ENCODE results near the gene SUPT5H.

Gene SUPT5H

DNA sequence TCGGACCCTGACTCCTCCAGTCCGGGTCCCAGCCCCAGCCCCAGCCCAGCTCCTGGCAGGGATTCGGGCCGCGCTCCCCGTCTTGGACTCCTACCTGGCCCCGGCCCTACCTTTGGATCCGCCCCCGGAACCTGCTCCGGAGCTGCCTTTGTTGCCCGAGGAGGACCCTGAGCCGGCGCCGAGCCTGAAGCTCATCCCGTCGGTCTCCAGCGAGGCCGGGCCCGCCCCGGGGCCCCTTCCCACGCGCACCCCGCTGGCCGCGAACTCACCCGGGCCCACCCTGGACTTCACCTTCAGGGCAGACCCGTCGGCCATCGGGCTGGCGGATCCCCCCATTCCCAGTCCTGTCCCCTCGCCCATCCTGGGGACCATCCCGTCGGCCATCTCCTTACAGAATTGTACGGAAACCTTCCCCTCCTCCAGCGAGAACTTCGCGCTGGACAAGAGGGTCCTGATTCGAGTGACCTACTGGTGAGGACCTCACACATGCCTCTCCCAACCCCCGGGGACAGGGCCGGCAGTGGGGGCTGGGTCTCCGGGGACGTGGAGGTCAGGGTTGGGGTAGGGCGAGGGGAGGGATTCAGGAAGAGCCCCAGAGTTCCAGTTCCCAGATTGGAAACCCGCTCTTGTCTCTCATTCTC is 70.3 kb downstream of the SUPT5H start:
- Histone ChIP-seq H2AFZ (ENCODE audit: low read depth, low read length) (no peak overlapping the region), H4K20me1 (ENCODE audit: insufficient read depth, low read length) (no peaks in the 10 kb centered on the region), H3K27me3 (ENCODE audit: insufficient read depth, low read length, poor library complexity) (no peaks in the 10 kb centered on the region), H3K36me3 (ENCODE audit: insufficient read depth, low read length) (no peaks in the 10 kb centered on the region), H3K9ac (ENCODE audit: low read depth, low read length) (no peak overlapping the region), H3K4me2 (ENCODE audit: insufficient read depth, low read length) (no peak overlapping the region), H3K4me1 (ENCODE audit: insufficient read depth, low read length) (no peaks in the 10 kb centered on the region), H3K9me3 (ENCODE audit: insufficient read depth, low read length, severe bottlenecking) (no peaks in the 10 kb centered on the region), H3K79me2 (ENCODE audit: insufficient read depth, low read length) (no peaks in the 10 kb centered on the region), H3K27ac (ENCODE audit: low read length) (no peak overlapping the region), H3K4me3 (ENCODE audit: low read depth in 1 of 2, low read length in 2 of 2) (no peak overlapping the region)
- ATAC-seq (ENCODE audit: insufficient read depth, low read depth): no peak
- no peak for TF ChIP-seq EZH2 (IDR thresholded peaks at IDR 0.05; ENCODE audit: borderline replicate concordance, low read depth, low read length, severe bottlenecking)
- TF ChIP-seq, protein P1, sequence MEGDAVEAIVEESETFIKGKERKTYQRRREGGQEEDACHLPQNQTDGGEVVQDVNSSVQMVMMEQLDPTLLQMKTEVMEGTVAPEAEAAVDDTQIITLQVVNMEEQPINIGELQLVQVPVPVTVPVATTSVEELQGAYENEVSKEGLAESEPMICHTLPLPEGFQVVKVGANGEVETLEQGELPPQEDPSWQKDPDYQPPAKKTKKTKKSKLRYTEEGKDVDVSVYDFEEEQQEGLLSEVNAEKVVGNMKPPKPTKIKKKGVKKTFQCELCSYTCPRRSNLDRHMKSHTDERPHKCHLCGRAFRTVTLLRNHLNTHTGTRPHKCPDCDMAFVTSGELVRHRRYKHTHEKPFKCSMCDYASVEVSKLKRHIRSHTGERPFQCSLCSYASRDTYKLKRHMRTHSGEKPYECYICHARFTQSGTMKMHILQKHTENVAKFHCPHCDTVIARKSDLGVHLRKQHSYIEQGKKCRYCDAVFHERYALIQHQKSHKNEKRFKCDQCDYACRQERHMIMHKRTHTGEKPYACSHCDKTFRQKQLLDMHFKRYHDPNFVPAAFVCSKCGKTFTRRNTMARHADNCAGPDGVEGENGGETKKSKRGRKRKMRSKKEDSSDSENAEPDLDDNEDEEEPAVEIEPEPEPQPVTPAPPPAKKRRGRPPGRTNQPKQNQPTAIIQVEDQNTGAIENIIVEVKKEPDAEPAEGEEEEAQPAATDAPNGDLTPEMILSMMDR (IDR thresholded peaks at IDR 0.05; ENCODE audit: borderline replicate concordance, extremely low read depth, low read length, poor library complexity, severe bottlenecking): no peak
- no peak for DNase-seq

DNA sequence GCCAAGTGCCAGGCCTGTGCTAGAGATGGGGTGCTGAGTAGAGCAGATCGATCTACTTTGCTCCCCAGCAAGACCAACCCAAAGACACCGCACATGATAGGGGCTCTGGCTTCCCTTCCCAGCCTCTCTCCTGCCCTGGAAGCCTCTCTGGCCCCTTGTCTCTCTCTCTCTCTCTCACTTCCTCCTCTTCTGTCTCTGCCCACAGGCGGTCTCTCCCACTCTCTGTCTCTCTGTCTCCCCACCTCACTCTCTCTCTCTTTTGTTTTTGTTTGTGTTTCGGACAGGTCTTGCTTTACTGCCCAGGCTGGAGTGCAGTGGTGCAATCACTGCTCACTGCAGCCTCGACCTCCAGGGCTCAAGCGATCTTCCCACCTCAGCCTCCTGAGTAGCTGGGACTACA is 70.9 kb downstream of the SUPT5H start:
- no peak overlapping the region for H3K4me3 ChIP-seq (ENCODE audit: low read depth in 1 of 2, low read length in 2 of 2)
- no peaks in the 10 kb centered on the region for H3K9me3 ChIP-seq (ENCODE audit: insufficient read depth, low read length, severe bottlenecking)
- H3K4me2 ChIP-seq (ENCODE audit: insufficient read depth, low read length): no peak overlapping the region
- H3K36me3 ChIP-seq (ENCODE audit: insufficient read depth, low read length): no peaks in the 10 kb centered on the region
- no peak for TF ChIP-seq EZH2 (IDR thresholded peaks at IDR 0.05; ENCODE audit: borderline replicate concordance, low read depth, low read length, severe bottlenecking)
- TF ChIP-seq, protein P1 (IDR thresholded peaks at IDR 0.05; ENCODE audit: borderline replicate concordance, extremely low read depth, low read length, poor library complexity, severe bottlenecking): no peak
- no peaks in the 10 kb centered on the region for H3K4me1 ChIP-seq (ENCODE audit: insufficient read depth, low read length)
- no peaks in the 10 kb centered on the region for H3K79me2 ChIP-seq (ENCODE audit: insufficient read depth, low read length)
- H3K27ac ChIP-seq (ENCODE audit: low read length): no peak overlapping the region
- DNase-seq (no peak), ATAC-seq (ENCODE audit: insufficient read depth, low read depth) (no peak)
- no peak overlapping the region for H3K9ac ChIP-seq (ENCODE audit: low read depth, low read length)
- no peak overlapping the region for H2AFZ ChIP-seq (ENCODE audit: low read depth, low read length)
- H3K27me3 ChIP-seq (ENCODE audit: insufficient read depth, low read length, poor library complexity): no peaks in the 10 kb centered on the region
- no peaks in the 10 kb centered on the region for H4K20me1 ChIP-seq (ENCODE audit: insufficient read depth, low read length)

DNA sequence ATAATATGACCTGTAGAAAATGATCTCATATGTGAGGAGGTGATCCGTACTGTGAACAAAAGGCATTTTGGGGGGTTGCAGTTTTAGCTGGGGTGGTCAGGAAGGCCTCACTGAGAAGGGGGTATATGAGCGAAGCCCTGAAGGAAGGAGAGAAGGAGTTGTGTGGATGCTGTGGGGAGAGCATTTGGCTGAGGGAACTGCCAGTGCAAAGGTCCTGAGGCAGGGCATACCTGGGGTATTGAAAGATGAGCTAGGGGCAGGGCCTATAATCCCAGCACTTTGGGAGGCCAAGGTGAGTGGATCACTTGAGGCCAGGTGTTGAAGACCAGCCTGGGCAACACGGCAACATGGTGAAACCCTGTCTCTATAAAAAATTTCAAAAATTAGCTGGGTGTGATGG is 72.0 kb downstream of the SUPT5H start:
- H3K4me2 ChIP-seq (ENCODE audit: insufficient read depth, low read length): no peak overlapping the region
- no peak overlapping the region for H3K9ac ChIP-seq (ENCODE audit: low read depth, low read length)
- no peak overlapping the region for H2AFZ ChIP-seq (ENCODE audit: low read depth, low read length)
- H3K4me1 ChIP-seq (ENCODE audit: insufficient read depth, low read length): no peaks in the 10 kb centered on the region
- H3K4me3 ChIP-seq (ENCODE audit: low read depth in 1 of 2, low read length in 2 of 2): no peak overlapping the region
- DNase-seq (no peak), ATAC-seq (ENCODE audit: insufficient read depth, low read depth) (no peak)
- no peaks in the 10 kb centered on the region for H3K27me3 ChIP-seq (ENCODE audit: insufficient read depth, low read length, poor library complexity)
- no peaks in the 10 kb centered on the region for H4K20me1 ChIP-seq (ENCODE audit: insufficient read depth, low read length)
- no peaks in the 10 kb centered on the region for H3K79me2 ChIP-seq (ENCODE audit: insufficient read depth, low read length)
- H3K27ac ChIP-seq (ENCODE audit: low read length): no peak overlapping the region
- no peaks in the 10 kb centered on the region for H3K36me3 ChIP-seq (ENCODE audit: insufficient read depth, low read length)
- no peak for TF ChIP-seq EZH2 (IDR thresholded peaks at IDR 0.05; ENCODE audit: borderline replicate concordance, low read depth, low read length, severe bottlenecking)
- TF ChIP-seq, protein P1 (IDR thresholded peaks at IDR 0.05; ENCODE audit: borderline replicate concordance, extremely low read depth, low read length, poor library complexity, severe bottlenecking): no peak
- H3K9me3 ChIP-seq (ENCODE audit: insufficient read depth, low read length, severe bottlenecking): no peaks in the 10 kb centered on the region
